ENCODE data around the gene ATG5. TPM values are rescaled to one million over a fixed set of nuclear protein-coding genes. Genes with fewer than 3 reads are reported as not detected.
A peak's percentile ranks its signal among the peaks of the same experiment; 100 is the strongest.
"Not testable (repeated sequence)": the region's sequence is repeated elsewhere in the genome, so short reads cannot be mapped to it uniquely, and the experiment has no call there.

ATG5 gene
- polyA plus RNA-seq, 3 donors, result 41.7 to 51.9 (median 45.9) TPM

DNA sequence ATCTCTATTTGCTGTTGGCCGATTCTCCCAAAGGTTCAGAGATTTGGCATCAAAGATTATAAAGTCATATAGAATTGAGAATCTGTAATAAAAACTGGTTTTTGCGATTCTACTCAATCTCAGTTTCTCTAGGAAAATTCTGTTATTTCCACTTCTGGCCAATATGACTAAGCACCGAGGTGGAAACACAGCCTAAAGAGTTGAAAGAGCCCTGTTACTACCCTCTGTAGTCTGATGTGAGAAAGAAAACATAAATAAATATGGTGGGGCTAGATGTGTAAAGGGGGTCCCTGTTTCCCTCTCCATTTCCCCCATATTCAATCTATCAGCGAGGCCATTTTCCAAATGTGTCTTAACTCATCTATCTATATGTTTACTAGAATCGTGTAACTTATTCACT lies 156.0 kb downstream of the ATG5 start:
- no peak for DNase-seq (ENCODE audit: extremely low read depth in 1 of 11, low read depth in 9 of 11, low spot score in 4 of 11)

DNA sequence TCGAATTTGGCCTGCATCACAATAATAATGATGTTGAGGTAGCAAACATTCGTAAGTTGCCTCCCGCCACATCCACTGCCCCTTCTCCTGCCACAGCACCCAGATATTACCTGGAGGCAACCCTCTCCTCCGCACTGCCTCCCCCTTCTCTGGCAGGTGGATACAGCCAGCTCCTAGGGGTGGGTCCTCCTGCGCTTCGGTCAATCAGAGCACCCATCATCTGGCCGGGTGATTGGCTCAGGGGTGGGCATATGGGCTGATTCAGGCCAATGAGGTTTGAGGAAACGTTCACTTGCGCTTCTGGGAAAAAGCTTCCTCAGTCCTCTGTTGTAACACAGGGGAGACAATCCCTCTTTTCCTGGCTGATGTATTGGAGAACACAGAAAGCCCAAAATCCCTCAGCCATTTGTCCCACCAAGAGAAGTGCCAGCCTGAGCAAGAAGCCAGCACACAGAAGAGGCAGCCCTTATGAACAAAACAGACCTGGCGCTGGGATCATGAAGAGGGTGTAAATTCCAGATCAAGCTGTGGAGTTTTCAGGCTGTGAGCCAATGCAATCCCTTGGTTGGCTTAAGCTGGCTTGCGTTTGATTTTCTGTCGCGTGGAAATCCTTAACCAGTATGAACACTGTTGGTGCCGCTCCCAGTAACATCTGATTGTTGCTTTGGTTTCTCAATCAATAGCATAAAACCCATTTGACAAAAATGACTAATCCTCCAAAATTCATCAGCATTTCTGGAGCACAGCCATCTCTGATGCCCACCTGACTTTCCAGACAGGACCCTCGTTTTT lies 157.3 kb downstream of the ATG5 start:
- DNase-seq (ENCODE audit: extremely low read depth in 1 of 11, low read depth in 9 of 11, low spot score in 4 of 11), result no peak

DNA sequence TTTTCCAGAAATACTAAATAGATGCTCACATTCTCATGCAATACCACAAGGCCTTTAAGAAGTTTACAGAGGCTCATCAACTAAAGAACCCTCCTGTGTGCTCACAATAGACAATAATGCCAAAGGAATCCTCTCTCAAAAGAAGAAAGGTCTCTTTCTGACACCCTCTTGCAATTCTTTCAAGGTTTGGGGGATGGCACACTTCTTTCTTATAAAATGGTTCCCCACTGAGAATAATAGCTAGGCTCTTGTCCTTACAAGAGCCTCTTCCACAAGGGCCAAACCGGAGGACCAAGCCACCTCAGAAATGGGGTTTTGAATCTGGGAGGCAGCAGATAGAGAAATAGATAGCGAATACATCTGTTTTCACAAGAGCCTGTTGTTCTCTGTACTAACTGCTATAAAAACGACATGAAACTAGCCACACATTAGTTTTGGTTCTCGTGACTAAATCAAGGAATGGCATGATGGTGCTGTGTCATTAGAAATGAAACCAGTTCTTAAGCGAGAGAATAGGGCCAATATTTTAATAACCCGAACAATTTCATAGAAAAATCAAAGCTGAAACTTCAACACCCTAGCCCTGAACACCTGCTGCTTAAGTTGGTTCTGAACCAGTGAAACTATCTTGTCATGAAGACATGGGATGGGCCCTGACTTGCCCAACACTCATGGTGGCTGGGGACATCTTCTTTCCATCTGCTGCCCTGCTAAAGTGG lies 158.3 kb downstream of the ATG5 start:
- DNase-seq (ENCODE audit: extremely low read depth in 1 of 11, low read depth in 9 of 11, low spot score in 4 of 11), result no peak

DNA sequence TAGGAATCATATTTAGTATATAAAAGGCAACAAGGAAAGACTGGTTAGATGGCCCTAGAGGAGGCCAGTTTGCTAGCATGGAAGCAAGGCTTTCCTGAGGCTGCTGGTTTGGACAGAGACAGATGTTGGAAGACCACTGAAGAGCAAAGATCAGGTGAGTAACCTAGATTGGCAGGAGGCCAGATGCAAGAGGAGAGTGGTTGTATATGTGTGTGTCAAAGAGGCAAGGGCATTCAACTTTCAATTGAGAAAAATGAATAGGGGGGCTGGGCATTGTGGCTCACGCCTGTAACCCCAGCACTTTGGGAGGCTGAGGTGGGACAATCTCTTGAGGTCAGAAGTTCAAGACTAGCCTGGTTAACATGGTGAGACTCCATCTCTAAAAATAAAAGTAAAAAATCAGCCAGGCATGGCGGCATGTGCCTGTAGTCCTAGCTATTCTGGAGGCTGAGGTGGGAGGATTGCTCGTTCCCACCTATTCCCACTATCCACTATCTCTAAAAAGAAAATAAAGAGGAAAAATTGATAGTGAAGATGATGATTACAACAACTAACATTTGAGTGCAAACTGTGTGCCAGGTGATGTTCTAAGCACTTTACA lies 159.6 kb downstream of the ATG5 start:
- no peak for DNase-seq (ENCODE audit: extremely low read depth in 1 of 11, low read depth in 9 of 11, low spot score in 4 of 11)

DNA sequence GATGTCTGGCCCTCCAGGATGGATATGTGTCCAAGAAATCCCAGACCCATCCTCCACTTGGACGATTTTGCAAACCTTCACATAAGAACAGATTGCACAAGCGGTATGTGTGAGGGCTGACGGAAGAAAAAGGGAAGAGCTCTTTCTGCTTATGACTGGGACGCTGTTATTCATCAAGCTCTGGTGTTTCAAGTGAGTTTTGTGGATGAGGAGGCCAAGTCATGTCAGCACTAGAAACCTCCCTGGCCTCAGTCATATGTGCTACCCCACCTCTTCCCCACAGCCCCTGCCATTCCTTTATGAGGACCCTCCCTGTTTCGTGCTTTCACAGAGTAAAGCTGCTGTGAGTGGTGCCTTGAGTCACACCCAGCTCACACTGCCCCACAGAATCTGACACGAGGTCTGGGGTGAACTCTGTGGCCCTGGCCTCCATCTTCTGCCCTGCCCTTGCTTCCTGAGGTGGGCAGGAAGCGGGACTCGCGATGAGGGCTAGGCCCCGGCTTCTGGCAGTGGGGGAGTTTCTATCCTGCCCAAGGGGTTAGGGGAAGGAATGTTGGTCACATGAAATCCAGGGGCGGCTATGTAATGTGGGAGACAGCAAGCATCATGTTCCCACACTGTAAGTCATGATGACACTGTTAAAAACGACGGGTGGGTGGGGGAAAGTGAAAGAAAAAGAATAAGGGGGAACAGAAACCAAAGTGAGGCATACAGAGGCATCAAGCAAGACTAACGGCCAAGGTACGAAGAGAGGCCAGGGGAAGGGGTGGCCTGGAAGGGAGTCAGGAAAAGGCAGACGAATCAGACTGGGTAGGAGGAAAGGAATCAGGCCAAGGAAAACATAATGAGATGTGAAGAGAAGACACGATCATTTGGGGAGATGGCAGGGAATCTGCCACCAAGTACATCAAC lies 161.3 kb downstream of the ATG5 start:
- DNase-seq (ENCODE audit: extremely low read depth in 1 of 11, low read depth in 9 of 11, low spot score in 4 of 11), result peak in 1 of 11 donors; percentile 13

DNA sequence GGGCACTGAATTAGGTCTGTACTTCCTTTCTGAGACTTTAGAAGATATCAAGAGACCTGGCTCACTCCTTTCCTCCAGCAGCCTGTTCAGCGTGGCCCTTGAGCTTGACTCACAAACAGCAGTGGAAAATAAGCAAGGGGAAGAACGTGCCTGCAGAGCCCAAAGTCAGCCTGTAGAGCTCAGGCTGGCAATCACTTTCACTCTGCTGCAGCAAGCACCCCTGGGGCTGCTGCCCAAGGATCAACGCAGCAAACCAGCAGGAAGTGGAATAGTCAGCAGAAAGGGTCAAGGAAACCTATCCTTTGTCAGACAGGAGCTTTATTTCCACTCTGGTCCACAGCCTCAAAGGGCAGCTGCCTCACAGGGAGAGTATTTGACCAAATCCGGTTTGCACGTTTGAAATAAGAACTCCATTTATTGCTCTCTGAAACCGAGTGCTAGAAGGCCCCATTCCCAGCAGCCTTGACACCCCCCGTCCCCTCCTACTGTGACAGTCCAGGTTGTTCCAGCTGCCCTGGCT lies 162.1 kb downstream of the ATG5 start:
- DNase-seq (ENCODE audit: extremely low read depth in 1 of 11, low read depth in 9 of 11, low spot score in 4 of 11), result no peak

DNA sequence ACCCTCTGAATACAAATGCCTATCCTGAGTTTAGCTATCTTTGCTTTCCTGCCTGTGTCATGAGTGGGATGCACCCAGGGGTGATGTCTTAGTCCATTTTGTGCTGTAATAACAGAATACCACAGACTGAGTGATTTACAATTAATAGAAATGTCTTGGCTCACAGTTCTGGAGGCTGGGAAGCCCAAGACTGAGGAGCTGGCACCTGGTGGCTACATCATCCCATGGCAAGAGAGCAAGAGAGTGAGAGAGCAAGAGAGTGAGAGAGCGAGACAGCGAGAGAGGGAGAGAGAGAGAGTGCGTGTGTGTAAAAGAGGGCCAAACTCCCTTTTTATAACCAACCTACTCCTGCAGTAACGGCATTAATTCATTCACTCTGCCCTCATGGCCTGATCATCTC lies 162.6 kb downstream of the ATG5 start:
- DNase-seq (ENCODE audit: extremely low read depth in 1 of 11, low read depth in 9 of 11, low spot score in 4 of 11), result no peak

DNA sequence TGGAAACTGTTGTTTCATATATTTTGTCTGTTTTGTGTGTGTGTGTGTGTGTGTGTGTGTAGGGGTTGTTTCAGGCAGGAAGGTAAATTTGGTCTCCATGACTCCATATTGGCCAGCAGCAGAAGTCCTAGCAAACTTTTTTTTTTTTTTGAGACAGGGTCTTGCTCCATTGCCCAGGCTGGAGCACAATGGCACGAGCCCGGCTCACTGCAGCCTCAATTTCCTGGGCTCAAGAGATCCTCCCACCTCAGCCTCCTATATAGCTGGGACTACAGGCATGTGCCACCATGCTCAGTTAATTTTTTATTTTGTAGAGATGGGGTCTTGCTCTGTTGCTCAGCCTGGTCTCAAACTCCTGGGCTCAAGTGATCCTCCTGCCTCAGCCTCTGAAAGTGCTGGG lies 163.7 kb downstream of the ATG5 start:
- no peak for DNase-seq (ENCODE audit: extremely low read depth in 1 of 11, low read depth in 9 of 11, low spot score in 4 of 11)

DNA sequence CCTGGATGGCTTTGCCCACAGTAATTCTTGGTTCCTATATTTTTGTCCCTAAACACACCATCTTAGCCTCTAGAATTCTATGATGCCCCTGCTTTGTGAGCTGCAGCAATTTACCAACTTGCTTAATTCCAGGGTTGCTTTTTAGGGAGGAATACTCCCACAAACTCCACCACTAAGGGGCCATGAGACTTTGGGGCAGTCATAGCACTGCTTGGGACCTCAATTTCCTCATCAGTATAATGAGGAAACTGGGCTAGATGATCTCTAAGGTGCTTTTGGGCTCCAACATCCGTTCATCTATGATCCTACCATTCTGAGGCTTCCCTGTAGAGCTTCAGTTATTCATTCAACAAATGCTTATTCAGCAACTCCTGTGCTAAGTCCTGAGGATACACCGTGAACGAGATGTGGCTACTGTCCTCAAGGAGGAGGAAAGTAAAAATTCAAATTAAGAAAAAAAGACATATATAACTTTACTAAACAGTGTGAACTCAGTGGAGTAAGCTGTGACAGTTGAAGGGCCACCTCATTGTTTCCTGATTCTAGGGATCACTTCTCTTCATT lies 164.2 kb downstream of the ATG5 start:
- DNase-seq (ENCODE audit: extremely low read depth in 1 of 11, low read depth in 9 of 11, low spot score in 4 of 11), result no peak

DNA sequence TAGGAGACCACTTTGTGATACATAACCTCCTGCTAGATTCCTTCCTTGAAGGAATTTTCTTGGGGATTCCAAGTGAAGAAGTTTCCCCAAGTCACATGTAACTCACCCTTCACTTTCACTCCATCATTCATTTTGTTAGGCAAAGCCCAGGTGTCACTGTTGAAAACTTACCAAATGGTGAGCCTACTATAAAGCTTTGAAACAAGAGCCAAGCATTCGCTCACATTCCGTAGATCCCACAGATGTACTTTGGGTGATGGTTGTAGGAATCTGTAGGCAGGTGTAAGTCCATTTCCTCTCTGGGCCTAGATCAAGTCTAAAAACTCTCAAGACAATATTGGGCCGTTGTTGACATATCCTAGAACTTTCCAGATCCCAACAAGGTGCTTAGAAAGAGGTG lies 165.4 kb downstream of the ATG5 start:
- no peak for DNase-seq (ENCODE audit: extremely low read depth in 1 of 11, low read depth in 9 of 11, low spot score in 4 of 11)

DNA sequence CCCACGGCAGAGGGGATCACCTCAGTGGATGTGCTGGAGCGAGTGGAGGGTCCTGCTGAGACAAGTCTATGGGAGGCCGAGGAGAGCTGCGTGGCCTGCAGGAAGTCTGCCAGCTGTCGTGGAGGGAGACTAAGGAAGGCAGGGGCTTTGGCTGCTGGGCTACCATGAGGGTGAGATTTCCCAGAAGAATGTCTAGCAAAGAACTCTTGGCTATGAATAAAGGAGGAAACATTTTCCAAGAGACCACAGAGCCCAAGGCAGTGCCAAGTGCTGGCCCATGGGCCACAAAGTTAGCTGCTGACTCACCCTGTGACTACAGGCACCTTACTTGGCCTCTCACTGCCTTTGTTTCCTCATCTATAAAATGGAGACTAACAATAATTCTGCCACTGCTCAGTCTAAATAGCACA lies 166.0 kb downstream of the ATG5 start:
- no peak for DNase-seq (ENCODE audit: extremely low read depth in 1 of 11, low read depth in 9 of 11, low spot score in 4 of 11)

DNA sequence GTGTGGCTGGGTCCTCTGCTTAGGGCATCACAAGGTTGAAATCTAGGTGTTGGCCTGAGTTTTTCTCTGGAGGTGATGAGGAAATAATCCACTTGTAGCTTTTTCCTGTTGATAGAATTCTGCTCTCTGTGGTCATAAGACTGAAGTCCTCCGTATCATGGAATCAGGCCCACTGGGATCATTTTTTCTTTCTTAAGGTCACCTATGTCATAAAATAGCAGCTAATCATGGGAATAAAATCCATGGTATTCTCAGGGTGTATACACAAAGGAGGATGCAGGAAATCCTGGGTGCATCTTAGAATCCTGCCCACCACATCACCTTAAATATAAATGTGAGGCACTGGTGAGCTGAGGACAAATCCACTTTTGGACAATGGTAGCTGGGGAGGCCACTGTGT lies 166.7 kb downstream of the ATG5 start:
- DNase-seq (ENCODE audit: extremely low read depth in 1 of 11, low read depth in 9 of 11, low spot score in 4 of 11), result no peak

DNA sequence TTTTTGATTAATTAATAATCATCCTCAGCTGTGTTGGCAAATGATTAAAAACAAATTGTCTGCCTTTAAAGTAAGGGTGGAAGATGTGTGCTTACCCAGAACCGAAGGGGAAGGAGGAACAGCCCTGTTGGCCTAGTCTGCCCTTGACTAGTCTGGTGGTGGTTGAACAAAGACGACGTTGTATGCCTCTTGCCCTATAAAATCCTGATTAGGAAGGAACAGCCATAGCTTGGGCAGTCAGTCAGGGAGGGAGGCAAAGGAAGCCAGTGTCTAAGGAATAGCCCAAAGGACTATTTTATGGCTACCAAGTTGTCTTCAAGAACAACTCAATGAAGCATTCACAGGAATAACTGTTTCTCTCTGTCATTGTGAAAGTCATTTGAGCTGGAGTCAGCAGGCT lies 168.7 kb downstream of the ATG5 start:
- no peak for DNase-seq (ENCODE audit: extremely low read depth in 1 of 11, low read depth in 9 of 11, low spot score in 4 of 11)

DNA sequence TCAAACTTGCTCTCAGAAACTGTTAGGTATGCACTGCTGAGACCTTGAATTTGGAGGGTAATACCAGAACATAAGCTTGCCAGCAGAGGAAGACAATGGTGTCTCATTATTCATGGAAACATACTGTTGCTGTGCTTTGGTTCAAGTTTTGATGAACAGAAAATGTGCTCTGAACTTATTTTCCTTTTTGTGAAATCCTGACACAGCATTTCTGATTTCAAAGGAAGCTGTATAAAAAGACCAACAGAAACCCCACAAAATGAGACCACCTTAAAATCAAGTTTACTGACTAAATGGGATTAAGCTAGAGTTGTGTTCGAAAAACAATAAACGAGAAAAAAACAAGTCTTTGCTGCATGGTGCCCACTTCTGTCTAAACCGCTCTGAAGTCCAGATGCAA lies 169.1 kb downstream of the ATG5 start:
- DNase-seq (ENCODE audit: extremely low read depth in 1 of 11, low read depth in 9 of 11, low spot score in 4 of 11), result no peak

DNA sequence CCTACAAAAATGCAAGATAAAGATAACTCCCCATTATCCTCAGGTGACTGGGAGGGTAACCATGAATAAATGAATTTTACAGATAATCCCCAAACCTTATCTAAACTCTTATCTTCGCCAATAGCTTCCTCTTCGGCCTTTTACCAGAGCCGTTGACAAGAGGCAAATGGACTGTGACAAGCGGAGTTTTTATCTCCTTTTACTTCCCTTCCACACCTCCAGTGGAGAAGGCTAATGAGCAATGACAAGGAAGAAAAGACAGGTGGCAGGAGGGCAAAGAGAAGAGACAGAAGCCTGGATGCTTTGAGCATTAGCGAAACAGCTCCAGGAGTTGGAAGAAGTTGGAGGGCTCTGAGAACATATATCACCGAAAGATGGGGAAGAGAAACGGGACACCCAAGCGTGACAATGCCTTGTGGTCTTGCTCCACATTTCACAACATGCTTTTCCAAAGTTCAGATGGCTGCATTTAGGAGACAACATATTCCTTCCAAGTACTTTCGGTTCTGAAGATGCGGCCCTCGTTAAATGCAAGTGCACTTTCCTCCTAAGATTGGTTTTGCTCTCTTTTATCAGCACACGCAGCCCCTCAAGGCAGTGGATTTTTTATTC lies 170.2 kb downstream of the ATG5 start:
- no peak for DNase-seq (ENCODE audit: extremely low read depth in 1 of 11, low read depth in 9 of 11, low spot score in 4 of 11)

DNA sequence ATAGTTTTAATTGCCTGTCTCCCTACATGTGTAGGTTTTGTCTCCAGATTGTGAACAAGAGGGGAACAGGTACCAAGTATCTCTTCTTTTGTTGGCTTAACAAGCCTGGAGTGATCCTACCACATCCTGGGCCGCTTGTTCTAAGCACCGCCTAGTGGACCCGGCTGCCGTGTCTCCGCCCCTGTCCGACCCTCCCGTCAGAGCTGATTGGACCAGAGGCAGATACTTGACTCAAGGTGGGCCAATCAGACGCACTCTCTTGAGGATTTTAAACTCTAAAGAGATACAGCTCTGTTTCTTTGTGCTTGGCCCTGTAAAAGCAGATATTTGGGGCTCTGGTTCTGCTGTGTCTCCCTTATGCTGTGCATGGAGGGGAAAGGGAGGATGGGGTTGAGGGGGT lies 171.2 kb downstream of the ATG5 start:
- no peak for DNase-seq (ENCODE audit: extremely low read depth in 1 of 11, low read depth in 9 of 11, low spot score in 4 of 11)

DNA sequence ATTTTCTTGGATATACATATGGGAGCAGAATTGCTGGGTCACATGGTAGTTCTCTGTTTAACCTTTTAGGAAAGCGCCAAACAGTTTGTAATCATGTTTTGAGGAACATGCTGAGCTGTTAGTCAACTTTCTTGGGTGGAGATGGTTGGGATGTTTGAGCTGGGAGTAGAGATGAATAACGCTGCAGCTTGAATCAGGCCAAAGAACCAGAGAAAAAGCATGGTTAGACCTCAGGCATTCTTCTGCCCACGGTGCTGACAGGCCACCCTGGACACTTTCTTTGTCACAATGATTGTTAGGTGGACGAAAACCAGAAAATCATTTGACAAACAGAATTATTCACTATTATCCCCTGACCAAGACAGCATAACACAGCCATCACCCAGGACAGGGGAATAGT lies 172.6 kb downstream of the ATG5 start:
- no peak for DNase-seq (ENCODE audit: extremely low read depth in 1 of 11, low read depth in 9 of 11, low spot score in 4 of 11)

DNA sequence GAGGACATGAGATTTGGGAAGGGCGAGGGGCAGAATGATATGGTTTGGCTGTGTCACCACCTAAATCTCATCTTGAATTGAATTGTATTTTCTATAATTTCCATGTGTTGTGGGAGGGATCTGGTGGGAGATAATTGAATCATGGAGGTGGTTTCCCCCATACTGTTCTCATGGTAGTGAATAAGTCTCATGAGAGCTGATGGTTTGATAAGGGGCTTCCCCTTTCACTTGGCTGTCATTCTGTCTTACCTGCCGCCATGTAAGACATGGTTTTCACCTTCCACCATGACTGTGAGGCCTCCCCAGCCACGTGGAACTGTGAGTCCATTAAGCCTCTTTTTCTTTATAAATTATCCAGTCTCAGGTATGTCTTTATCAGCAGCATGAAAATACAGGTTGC lies 173.1 kb downstream of the ATG5 start:
- not testable (repeated sequence) for DNase-seq (ENCODE audit: extremely low read depth in 1 of 11, low read depth in 9 of 11, low spot score in 4 of 11)

Measured in renal cortex interstitium (tissue), 11 donors.